NCI-H1105 (cell line): ENCODE measurements around the gene CALR.
"Not testable (repeated sequence)": the region's sequence is repeated elsewhere in the genome, so short reads cannot be mapped to it uniquely, and the experiment has no call there.

Experiments used
- DNase-seq: peaks from one replicate; lab custom pipeline; 2025; lab: John Stamatoyannopoulos, UW

The CALR gene

GRCh38 chr19:12933287-12934072 is 4.9 kb upstream of the CALR start, which contains the start of gene FARSA:
FARSA (minus strand) TSS chr19:12933711; CDS start chr19:12933696, 15 bp downstream.
- DNase-seq: peak; percentile 90

- no peak for DNase-seq
These were observed 3.3 kb upstream of the CALR start for GRCh38 chr19:12935071-12935470.

- DNase-seq: no peak
These were observed 1.8 kb upstream of the CALR start for GRCh38 chr19:12936582-12936981.

- DNase-seq: no peak
These were observed 1.1 kb upstream of the CALR start for GRCh38 chr19:12937093-12937926.

GRCh38 chr19:12938779-12939601 is 581 bp downstream of the CALR start:
- DNase-seq: no peak

- DNase-seq: no peak
These were observed 1.6 kb downstream of the CALR start for GRCh38 chr19:12939975-12940423.

GRCh38 chr19:12940897-12941296 is 2.5 kb downstream of the CALR start:
- DNase-seq: no peak

GRCh38 chr19:12943437-12944044 is 5.1 kb downstream of the CALR start:
- DNase-seq: no peak

- no peak for DNase-seq
These were observed 5.8 kb downstream of the CALR start for GRCh38 chr19:12944104-12944674.

GRCh38 chr19:12945479-12946091 is 7.2 kb downstream of the CALR start, which contains the start of gene RAD23A:
RAD23A (plus strand) TSS chr19:12945862; CDS start chr19:12945949, 87 bp downstream.
- DNase-seq: peak; percentile 99

- DNase-seq: no peak
These were observed 7.8 kb downstream of the CALR start for GRCh38 chr19:12946092-12946721.

- no peak for DNase-seq
These were observed 8.5 kb downstream of the CALR start for GRCh38 chr19:12946731-12947496.

- no peak for DNase-seq
These were observed 9.5 kb downstream of the CALR start for GRCh38 chr19:12947702-12948611.

- no peak for DNase-seq
These were observed 10.4 kb downstream of the CALR start for GRCh38 chr19:12948612-12949362.

GRCh38 chr19:12949363-12950283 is 11.2 kb downstream of the CALR start:
- DNase-seq: no peak

- not testable (repeated sequence) for DNase-seq
These were observed 13.6 kb downstream of the CALR start for GRCh38 chr19:12952050-12952449.
